K562 (cell line): ENCODE measurements around the gene TNF. TPM values are rescaled to one million over a fixed set of nuclear protein-coding genes. Genes with fewer than 3 reads are reported as not detected.
A peak's percentile ranks its signal among the peaks of the same experiment; 100 is the strongest.

Source experiments
- HCFC1 ChIP-seq: IDR thresholded peaks from 2 replicates; pipeline ENCODE4 v1.6.1; 2012; ENCODE audit warnings: low read depth, low read length, improper control_type of control experiment
- ID3 ChIP-seq, 2 experiments: fragments of 250-450 bp in 1 of 2; fragments of 450-650 bp in 1 of 2; sonication (Bioruptor Pico) in 1 of 2; IDR thresholded peaks; 2 replicates each; pipeline versions ENCODE4 v1.6.1 to v1.8.0; 2016 to 2021; ENCODE audit warnings: mild to moderate bottlenecking in 2 of 2, moderate library complexity in 2 of 2, missing compliant biosample characterization in 1 of 2, missing genetic modification characterization in 1 of 2
- RBBP5 ChIP-seq: fragments of 200-600 bp; sonication (generic); IDR thresholded peaks from 2 replicates; pipeline ENCODE4 v1.6.1; 2012; ENCODE audit warnings: borderline replicate concordance, mild to moderate bottlenecking, low read length, control low read depth, inconsistent platforms; ENCODE audit not compliant: insufficient read depth, poor library complexity, severe bottlenecking
- RBFOX2 ChIP-seq: fragments of 200-400 bp; formaldehyde crosslinking; IDR thresholded peaks from 2 replicates; pipeline ENCODE4 v1.6.1; 2017; ENCODE audit warnings: low read depth, mild to moderate bottlenecking, low read length, moderate library complexity
- ZBTB40 ChIP-seq, 2 experiments: fragments of 450-650 bp in 1 of 2; sonication (generic) in 1 of 2; formaldehyde crosslinking in 1 of 2; IDR thresholded peaks; 2 replicates each; pipeline versions ENCODE4 v1.7.1 to v1.9.0; 2016 to 2022; ENCODE audit warnings: inconsistent platforms in 1 of 2, mild to moderate bottlenecking in 1 of 2, missing genetic modification reagents in 1 of 2
- polyA plus RNA-seq, 8 experiments: library from polyadenylated mRNA; depleted of rRNA in 4 of 8; stranded (reverse) in 5 of 8; unstranded in 3 of 8; fragments of >200 nt; fragmentation: Nextera tagmentation in 2 of 8; fragmentation: Illumina TruSeq in 1 of 8; extraction: Ambion mirVana in 2 of 8; extraction: Trizol in 1 of 8; gene quantifications; 2 replicates each; pipeline versions ENCODE4 v1.2.1 to v1.2.3, GENCODE V29; 2011 to 2014; ENCODE audit warnings: inconsistent platforms in 1 of 8, missing spikeins in 1 of 8
- total RNA-seq, 7 experiments: library from RNA; depleted of rRNA in 6 of 7; stranded (reverse); fragments of >200 nt in 6 of 7; fragmentation: Illumina TruSeq in 2 of 7; extraction: Trizol in 2 of 7; gene quantifications; 2 replicates each; pipeline versions ENCODE4 v1.2.1 to v1.2.3, GENCODE V29; 2011 to 2021; ENCODE audit warnings: low replicate concordance in 1 of 7

TNF gene
- total and polyA plus RNA-seq, 9 of the 15 experiments (the other 6 are each of a cell fraction or from before 2014, with no cell fraction given) = 0.08 to 0.40 TPM; not detected in 7

GRCh38 chr6:31533455-31533841 is 41.9 kb upstream of the TNF start (continued):
- TF ChIP-seq ZBTB40 (IDR thresholded peaks at IDR 0.05) (no peak), ZBTB40 (CRISPR knock-in tag; IDR thresholded peaks at IDR 0.05) (no peak), RBBP5 (no peak), HCFC1 (no peak), RBFOX2 (peak; percentile 58), ID3 (CRISPR knock-in tag; IDR thresholded peaks at IDR 0.05) (no peak), ID3 (tag; IDR thresholded peaks at IDR 0.05) (no peak)
